Stimulated activated CD8-positive, alpha-beta memory T cell treated with anti-CD3 and anti-CD28 coated beads, Interleukin-7, amount 100 ng/mL, for 4 hours (primary cell): ENCODE results near the gene SYAP1.
"Not testable (repeated sequence)": the region's sequence is repeated elsewhere in the genome, so short reads cannot be mapped to it uniquely, and the experiment has no call there.

Source experiments
- DNase-seq, 2 donors: peaks; one replicate each; pipeline ENCODE4 v3.0.0-alpha.2; 2020; ENCODE audit warnings: low read depth in 2 of 2

The SYAP1 gene

GRCh38 chrX:16725072-16725471 is 5.7 kb downstream of the SYAP1 start:
- no peak for DNase-seq

DNA sequence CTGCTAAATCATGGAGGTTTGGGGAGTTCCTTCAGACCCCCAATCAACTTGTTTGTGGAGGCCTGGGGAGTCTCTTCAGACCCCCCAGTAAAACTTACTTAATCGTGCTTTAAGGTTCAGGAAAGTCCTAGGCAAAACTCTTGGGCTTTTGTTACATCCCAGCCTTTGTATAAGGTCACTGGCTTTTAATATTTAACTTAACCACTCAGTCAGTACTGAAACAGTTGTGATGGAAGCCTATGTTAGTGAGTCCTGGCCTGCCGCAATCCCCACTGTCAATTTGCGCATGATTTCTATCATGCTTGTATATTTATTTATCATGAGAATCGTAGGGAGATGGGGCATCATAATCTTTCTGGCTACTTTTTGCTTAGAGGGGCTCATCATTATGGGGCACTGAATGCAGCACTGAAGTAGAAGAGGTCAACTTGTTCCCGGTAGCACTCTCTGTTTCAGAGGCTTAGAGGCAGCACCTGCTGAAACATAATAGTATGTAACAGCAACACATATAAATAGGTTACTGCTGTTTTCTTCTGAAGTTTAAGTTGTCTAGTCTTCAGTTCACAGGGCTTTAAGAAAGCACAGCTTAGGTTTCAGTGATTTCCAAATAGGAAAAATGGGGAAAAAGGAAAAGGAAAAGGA is 7.1 kb downstream of the SYAP1 start:
- DNase-seq: not testable (repeated sequence)

GRCh38 chrX:16727637-16728036 is 8.2 kb downstream of the SYAP1 start:
- DNase-seq: no peak

DNA sequence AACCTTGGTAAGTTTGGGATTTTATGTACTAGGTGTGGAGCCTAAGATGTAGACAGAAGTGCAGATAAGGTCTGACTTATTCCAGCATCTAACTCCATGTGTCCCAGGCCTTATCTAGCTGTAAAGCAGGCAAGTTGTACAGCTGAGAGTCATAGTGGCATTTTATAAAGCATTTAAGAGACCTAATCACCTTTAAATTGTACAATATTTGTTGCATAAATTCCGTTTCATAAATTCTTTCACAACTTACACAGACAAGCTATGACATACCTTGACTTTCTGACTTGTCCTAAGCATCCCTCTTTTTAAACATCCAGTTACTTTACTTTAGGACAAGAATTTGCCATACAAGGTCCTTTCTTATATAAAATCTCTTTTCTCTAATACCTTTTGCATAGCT is 11.0 kb downstream of the SYAP1 start:
- DNase-seq: no peak

GRCh38 chrX:16733013-16733412 is 13.6 kb downstream of the SYAP1 start:
- no peak for DNase-seq

GRCh38 chrX:16737024-16737423 is 17.6 kb downstream of the SYAP1 start:
- no peak for DNase-seq

DNA sequence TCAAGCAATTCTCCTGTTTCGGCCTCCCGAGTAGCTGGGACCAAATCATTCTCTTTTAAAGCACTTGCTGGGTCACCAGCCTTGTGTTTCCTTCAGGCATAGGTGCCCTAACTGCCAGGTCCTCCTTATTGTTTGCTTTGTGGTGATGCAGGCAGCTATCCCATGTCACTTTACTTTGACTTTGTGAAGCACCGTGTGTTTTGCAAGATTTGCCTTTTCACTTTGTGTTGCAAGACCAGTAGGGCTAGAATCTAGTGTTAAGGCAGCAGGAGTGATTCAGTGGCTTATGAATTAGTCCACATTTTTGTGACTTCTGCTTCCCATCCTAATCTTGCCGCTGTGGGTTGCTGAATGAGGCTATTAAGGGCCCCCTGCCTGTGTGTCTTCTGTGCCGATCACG is 20.2 kb downstream of the SYAP1 start:
- DNase-seq: no peak

- no peak for DNase-seq
Observed at GRCh38 chrX:16743604-16744325, 24.4 kb downstream of the SYAP1 start.

DNA sequence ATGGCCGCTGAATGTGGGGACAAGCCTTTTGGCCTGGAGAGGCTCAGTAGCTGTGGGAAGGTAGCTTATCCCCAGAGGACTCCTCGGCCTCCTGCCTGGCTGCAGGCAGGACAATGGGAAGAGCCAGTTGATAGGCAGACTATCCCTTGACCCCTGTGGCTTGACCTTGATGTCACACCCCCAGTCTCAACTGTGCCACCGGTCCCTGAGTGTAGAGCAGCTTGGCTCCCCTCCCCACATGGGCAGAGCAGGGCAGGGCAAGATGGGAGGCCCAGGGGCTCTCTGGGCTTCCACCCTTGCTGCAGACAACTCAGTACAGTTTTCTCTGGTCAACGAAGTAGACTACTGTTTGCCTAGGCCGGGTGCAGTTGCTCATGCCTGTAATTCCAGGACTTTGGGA is 25.7 kb downstream of the SYAP1 start:
- no peak for DNase-seq

- no peak for DNase-seq
Observed at GRCh38 chrX:16745659-16746058, 26.2 kb downstream of the SYAP1 start.

GRCh38 chrX:16748425-16748824 is 29.0 kb downstream of the SYAP1 start:
- DNase-seq: no peak

- no peak for DNase-seq
Observed at GRCh38 chrX:16750136-16750535, 30.7 kb downstream of the SYAP1 start.

- no peak for DNase-seq
Observed at GRCh38 chrX:16754019-16754418, 34.6 kb downstream of the SYAP1 start.

DNA sequence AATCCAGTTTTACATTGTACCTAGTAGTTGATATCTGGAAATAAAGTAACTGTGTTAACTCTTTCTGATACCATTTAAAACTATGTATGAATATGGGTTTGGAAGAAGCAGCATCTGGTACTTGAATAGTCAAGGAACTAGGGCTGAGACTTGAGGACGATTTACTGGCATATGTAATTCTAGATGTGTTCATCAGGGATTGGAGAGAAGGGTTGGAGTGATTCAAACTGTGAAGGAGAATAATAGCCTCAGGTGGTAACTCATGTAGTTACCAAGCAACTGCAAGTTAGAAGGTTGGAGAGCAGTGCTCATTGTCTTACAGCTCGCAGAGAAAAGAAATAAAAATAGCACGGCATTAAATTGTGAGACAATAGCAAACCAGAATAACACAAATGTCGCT is 37.3 kb downstream of the SYAP1 start:
- no peak for DNase-seq

GRCh38 chrX:16761500-16761899 is 42.1 kb downstream of the SYAP1 start:
- not testable (repeated sequence) for DNase-seq

GRCh38 chrX:16762579-16762978 is 43.2 kb downstream of the SYAP1 start:
- no peak for DNase-seq

DNA sequence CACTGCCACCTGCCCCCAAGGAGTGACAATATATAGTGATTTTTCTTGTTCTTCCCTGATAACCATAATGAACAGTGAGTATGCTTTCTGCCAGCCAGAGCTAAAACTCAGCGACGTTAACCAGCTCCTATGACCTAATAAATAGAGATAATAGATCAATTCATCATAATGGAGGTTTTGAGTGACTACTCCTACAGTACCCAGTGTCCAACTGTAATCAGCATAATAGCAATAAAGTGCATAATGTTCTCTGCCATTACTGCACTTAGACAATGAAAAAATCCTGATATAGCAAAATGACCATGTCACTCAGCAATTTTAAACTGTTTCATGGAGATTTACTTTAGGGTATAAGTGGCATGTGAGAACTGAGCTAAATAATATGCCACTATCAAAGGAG is 46.2 kb downstream of the SYAP1 start:
- no peak for DNase-seq

DNA sequence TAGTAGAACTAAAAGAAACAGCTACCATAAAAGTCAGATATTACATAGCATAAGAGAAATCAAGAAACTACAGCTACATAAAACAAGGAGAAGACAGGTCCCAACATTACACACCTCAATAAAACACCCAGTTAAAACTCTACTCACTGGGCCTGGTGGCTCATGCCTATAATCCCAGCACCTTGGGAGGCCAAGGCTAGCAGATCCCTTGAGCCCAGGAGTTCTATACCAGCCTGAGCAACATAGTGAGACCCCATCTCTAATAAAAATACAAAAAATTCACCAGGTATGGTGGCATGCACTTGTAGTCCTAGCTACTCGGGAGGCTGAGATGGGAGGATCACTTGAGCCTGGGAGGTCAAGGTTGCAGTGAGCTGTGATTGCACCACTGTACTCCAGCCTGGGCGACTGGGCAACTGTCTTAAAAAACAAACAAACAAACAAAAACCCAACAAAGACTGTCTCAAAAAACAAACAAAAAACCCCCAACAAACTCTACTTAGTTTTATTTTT is 51.6 kb downstream of the SYAP1 start:
- no peak for DNase-seq

GRCh38 chrX:16771483-16772398 is 52.3 kb downstream of the SYAP1 start:
- DNase-seq: no peak

GRCh38 chrX:16772460-16772859 is 53.0 kb downstream of the SYAP1 start:
- DNase-seq: no peak

- DNase-seq: no peak
Observed at GRCh38 chrX:16774746-16775145, 55.3 kb downstream of the SYAP1 start.

GRCh38 chrX:16778545-16778944 is 59.1 kb downstream of the SYAP1 start:
- no peak for DNase-seq
